Stimulated activated CD8-positive, alpha-beta memory T cell treated with anti-CD3 and anti-CD28 coated beads, Interleukin-4, amount 100 ng/mL, for 48 hours (primary cell): ENCODE results near the gene TP53INP2.
"Not testable (repeated sequence)": the region's sequence is repeated elsewhere in the genome, so short reads cannot be mapped to it uniquely, and the experiment has no call there.

Experiments
- DNase-seq: peaks from one replicate; pipeline ENCODE4 v3.0.0-alpha.2; 2020

Gene TP53INP2

GRCh38 chr20:34706302-34706875, 2.2 kb downstream of the TP53INP2 start:
- DNase-seq = no peak

GRCh38 chr20:34706912-34707784, 3.0 kb downstream of the TP53INP2 start:
- no peak for DNase-seq

- peak; percentile 77 for DNase-seq
Measured at GRCh38 chr20:34708621-34709043, 4.5 kb downstream of the TP53INP2 start.

GRCh38 chr20:34709044-34709830, 5.1 kb downstream of the TP53INP2 start:
- DNase-seq = peak; percentile 93

GRCh38 chr20:34709831-34710567, 5.9 kb downstream of the TP53INP2 start:
- no peak for DNase-seq

GRCh38 chr20:34710568-34710839, 6.4 kb downstream of the TP53INP2 start:
- no peak for DNase-seq

- no peak for DNase-seq
Measured at GRCh38 chr20:34710861-34711574, 6.9 kb downstream of the TP53INP2 start.

GRCh38 chr20:34711813-34712430, 7.8 kb downstream of the TP53INP2 start:
- DNase-seq = no peak

- DNase-seq = no peak
Measured at GRCh38 chr20:34712525-34713192, 8.5 kb downstream of the TP53INP2 start.

- no peak for DNase-seq
Measured at GRCh38 chr20:34713194-34713943, 9.2 kb downstream of the TP53INP2 start.

GRCh38 chr20:34713944-34714515, 9.9 kb downstream of the TP53INP2 start:
- not testable (repeated sequence) for DNase-seq

- DNase-seq = no peak
Measured at GRCh38 chr20:34715384-34715783, 11.2 kb downstream of the TP53INP2 start.

- no peak for DNase-seq
Measured at GRCh38 chr20:34716921-34717229, 12.7 kb downstream of the TP53INP2 start.

GRCh38 chr20:34717230-34718095, 13.3 kb downstream of the TP53INP2 start:
- no peak for DNase-seq

- DNase-seq = not testable (repeated sequence)
Measured at GRCh38 chr20:34719242-34720017, 15.3 kb downstream of the TP53INP2 start.

GRCh38 chr20:34720266-34720665, 16.1 kb downstream of the TP53INP2 start:
- DNase-seq = no peak

GRCh38 chr20:34722560-34722959, 18.4 kb downstream of the TP53INP2 start:
- DNase-seq = not testable (repeated sequence)

GRCh38 chr20:34724172-34724571, 20.0 kb downstream of the TP53INP2 start:
- no peak for DNase-seq

- DNase-seq = no peak
Measured at GRCh38 chr20:34729416-34729815, 25.3 kb downstream of the TP53INP2 start.
